Measurements from ENCODE around the gene NSMCE1. TPM values are rescaled to one million over a fixed set of nuclear protein-coding genes. Genes with fewer than 3 reads are reported as not detected.

The NSMCE1 gene
- total and polyA plus RNA-seq, 2 of the 8 experiments (the other 6 are each of a cell fraction or from before 2014, with no cell fraction given) = 8.1 to 16.6 TPM

GRCh38 chr16:27232901-27233625, 35.5 kb downstream of the NSMCE1 start:
- Histone ChIP-seq H3K79me1 (ENCODE audit: low read depth, low read length) (no peaks in the 10 kb centered on the region), H4K20me1 (replicated peaks in 1 of 2; ENCODE audit: control insufficient read depth in 1 of 2, insufficient read depth in 2 of 2, low read length in 2 of 2) (peaks cover 0 to 1% of the 10 kb centered on the region in 2 experiments), H3K14ac (ENCODE audit: insufficient read length) (no peak overlapping the region), H4K8ac (ENCODE audit: extremely low read depth, insufficient read depth, low read length) (no peak overlapping the region), H3K36me3 (ENCODE audit: control insufficient read depth in 2 of 4, insufficient read depth in 4 of 4, low read length in 3 of 4) (0 out of 8 replicates have a peak, but pooled peaks cover 0 to 3% (median 0%) of the 10 kb centered on the region in 4 experiments), H3K79me2 (ENCODE audit: control insufficient read depth in 1 of 2, insufficient read depth in 2 of 2, low read length in 2 of 2) (no peaks in the 10 kb centered on the region), H2BK12ac (ENCODE audit: low read depth, low read length) (no peak overlapping the region), H3K56ac (replicated peaks; ENCODE audit: insufficient read length, low read depth, low read length) (no peak overlapping the region), H2BK5ac (ENCODE audit: low read depth, low read length) (no peak overlapping the region), H2AFZ (ENCODE audit: low read length) (no peak overlapping the region), H4K5ac (ENCODE audit: insufficient read length, low read depth, low read length) (no peak overlapping the region), H3K23me2 (ENCODE audit: low read depth, low read length) (no peaks in the 10 kb centered on the region), H4K91ac (replicated peaks; ENCODE audit: insufficient read length, low read length) (no peak overlapping the region), H2BK120ac (replicated peaks; ENCODE audit: low read depth, low read length) (no peak overlapping the region), H3K27me3 (replicated peaks in 1 of 4; ENCODE audit: control insufficient read depth in 3 of 4, extremely low read depth in 1 of 4, insufficient read depth in 3 of 4, low read length in 3 of 4) (no peaks in the 10 kb centered on the region), H2AK5ac (ENCODE audit: low read depth, low read length) (no peak overlapping the region), H3K27ac (ENCODE audit: low read depth, low read length) (no peak overlapping the region), H3K9me3 (ENCODE audit: insufficient read depth in 2 of 2, low read depth in 1 of 2, low read length in 1 of 2) (no peaks in the 10 kb centered on the region), H3K18ac (ENCODE audit: extremely low read depth, low read length) (no peak overlapping the region), H3K4me2 (ENCODE audit: insufficient read depth in 1 of 2, low read depth in 2 of 2, low read length in 2 of 2) (no peak overlapping the region), H3K23ac (ENCODE audit: insufficient read length) (no peak overlapping the region), H3K4me3 (ENCODE audit: extremely low read depth in 1 of 4, insufficient read depth in 2 of 4, low read depth in 3 of 4, low read length in 4 of 4) (no peak overlapping the region), H3K9ac (replicated peaks in 1 of 4; ENCODE audit: extremely low read depth in 1 of 4, low read depth in 3 of 4, low read length in 3 of 4) (no peak overlapping the region), H3K4ac (replicated peaks; ENCODE audit: insufficient read length, low read depth, low read length) (no peak overlapping the region), H2BK20ac (ENCODE audit: low read length) (no peak overlapping the region), H3K4me1 (replicated peaks in 1 of 4; ENCODE audit: control insufficient read depth in 3 of 4, insufficient read depth in 4 of 4, low read length in 3 of 4) (no peaks in the 10 kb centered on the region; a peak in 1 of 7 replicates), H2BK15ac (ENCODE audit: low read length) (no peak overlapping the region)
- WGBS, 2 experiments (ENCODE audit: extremely low coverage in 1 of 2, insufficient coverage in 1 of 2, insufficient read length in 1 of 2, insufficient replicate concordance in 2 of 2, low coverage in 1 of 2, low lambda C conversion rate in 2 of 2, missing lambda C conversion rate in 1 of 2) = 87% methylated on average over 13 of the region's 13 CpGs; no CpG with 5 or more reads in 1 of the 2 experiments
- FAIRE-seq (no peak), DNase-seq (ENCODE audit: low read depth in 1 of 2, low spot score in 2 of 2) (no peak)
- POLR2A ChIA-PET (ENCODE audit: partially characterized antibody) = interaction anchor here (1.1 kb wide), 1 partner anchor 94 kb away, joined by 3 read pairs; no protein-coding TSS in a partner anchor
- CTCF ChIA-PET (ENCODE audit: partially characterized antibody) = interaction anchor here (0.7 to 17.4 kb wide), 11 partner anchors 8 to 218 kb away, joined by 3 to 241 read pairs (median 12); no protein-coding TSS in a partner anchor
- TF ChIP-seq TEAD4 (IDR thresholded peaks at IDR 0.05; ENCODE audit: low read depth, low read length) = no peak
- TF ChIP-seq FOSL1 (IDR thresholded peaks at IDR 0.05; ENCODE audit: insufficient read depth, low read depth, low read length) = no peak
- no peak for TF ChIP-seq TBP (IDR thresholded peaks at IDR 0.05; ENCODE audit: low read depth, low read length)

Data from H1 (cell line).